Activated CD4-positive, alpha-beta T cell treated with anti-CD3 and anti-CD28 coated beads, Interleukin-2, amount 50 U/mL, for 24 hours (primary cell): ENCODE results near the gene KCNH3.

Experiments used
- DNase-seq, 2 donors: peaks; one replicate each; pipeline ENCODE4 v3.0.0-alpha.2; 2020; ENCODE audit warnings: low read depth in 1 of 2, low spot score in 1 of 2

KCNH3 gene

DNA sequence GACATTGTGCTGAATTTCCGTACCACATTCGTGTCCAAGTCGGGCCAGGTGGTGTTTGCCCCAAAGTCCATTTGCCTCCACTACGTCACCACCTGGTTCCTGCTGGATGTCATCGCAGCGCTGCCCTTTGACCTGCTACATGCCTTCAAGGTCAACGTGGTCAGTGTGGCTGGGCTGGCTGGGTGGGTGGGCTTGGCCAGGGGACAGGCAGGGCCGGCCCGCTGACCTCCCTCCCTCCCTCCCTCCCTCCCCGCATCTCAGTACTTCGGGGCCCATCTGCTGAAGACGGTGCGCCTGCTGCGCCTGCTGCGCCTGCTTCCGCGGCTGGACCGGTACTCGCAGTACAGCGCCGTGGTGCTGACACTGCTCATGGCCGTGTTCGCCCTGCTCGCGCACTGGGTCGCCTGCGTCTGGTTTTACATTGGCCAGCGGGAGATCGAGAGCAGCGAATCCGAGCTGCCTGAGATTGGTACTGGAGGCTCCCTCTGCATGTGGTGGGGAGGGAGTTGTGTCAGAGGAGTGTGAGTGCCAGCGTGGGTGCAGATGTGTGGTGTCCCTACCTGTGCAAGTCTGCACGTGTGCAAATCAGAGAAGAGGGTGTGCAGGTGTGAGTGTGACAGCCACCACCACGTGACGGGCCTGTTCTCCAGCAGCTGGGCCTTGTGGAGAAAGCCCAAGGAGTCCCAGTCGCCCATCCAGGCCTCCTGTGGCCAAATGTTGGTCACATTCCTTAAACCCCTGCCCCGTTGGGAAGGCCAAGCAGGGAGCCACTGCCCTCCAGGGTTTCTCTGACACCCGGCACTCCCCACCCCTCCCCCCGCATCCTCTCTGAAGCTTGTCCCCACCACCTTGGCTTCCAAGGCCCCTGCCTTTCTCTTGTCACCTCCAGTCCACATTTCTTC lies 5.3 kb downstream of the KCNH3 start:
- no peak for DNase-seq

- DNase-seq: no peak
Observed at GRCh38 chr12:49545815-49546214, 7.0 kb downstream of the KCNH3 start.

- no peak for DNase-seq
Observed at GRCh38 chr12:49546481-49546880, 7.7 kb downstream of the KCNH3 start.

- DNase-seq: no peak
Observed at GRCh38 chr12:49547090-49547690, 8.4 kb downstream of the KCNH3 start.

DNA sequence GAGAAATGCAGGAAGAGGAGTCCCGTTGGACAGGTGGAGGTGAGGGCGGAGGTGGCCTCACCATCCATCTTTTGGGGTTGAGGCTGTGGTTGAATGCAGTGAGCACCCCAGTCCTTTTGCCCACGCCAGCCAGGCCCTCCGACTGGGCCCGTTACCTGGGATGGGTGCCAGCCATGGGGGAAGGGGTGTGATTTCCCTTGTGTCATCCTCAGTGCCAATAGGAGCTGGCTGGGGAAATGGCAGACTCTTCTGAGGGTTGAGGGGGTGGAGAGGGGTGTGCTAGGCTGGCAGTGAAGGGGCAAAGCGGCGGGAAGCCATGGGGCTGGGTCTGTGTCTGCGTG lies 9.6 kb downstream of the KCNH3 start:
- DNase-seq: no peak

DNA sequence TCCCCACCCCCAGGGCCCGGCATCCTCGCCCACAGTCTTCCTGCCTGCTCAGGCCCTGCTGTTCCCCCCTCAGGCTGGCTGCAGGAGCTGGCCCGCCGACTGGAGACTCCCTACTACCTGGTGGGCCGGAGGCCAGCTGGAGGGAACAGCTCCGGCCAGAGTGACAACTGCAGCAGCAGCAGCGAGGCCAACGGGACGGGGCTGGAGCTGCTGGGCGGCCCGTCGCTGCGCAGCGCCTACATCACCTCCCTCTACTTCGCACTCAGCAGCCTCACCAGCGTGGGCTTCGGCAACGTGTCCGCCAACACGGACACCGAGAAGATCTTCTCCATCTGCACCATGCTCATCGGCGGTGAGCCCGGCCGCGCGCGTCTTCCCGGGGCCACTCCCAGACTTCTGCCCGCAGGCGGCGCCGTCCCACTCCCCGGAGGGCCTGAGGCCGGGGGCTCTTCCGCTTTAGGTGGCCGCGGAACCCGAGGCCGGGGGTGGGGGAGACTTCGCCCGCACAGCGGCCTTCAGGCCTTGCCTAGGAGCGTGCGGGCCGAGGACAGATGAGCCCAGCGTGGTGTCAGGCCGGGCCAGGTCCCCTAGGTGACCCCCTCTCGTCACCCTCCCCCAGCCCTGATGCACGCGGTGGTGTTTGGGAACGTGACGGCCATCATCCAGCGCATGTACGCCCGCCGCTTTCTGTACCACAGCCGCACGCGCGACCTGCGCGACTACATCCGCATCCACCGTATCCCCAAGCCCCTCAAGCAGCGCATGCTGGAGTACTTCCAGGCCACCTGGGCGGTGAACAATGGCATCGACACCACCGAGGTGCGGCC lies 10.2 kb downstream of the KCNH3 start:
- no peak for DNase-seq

DNA sequence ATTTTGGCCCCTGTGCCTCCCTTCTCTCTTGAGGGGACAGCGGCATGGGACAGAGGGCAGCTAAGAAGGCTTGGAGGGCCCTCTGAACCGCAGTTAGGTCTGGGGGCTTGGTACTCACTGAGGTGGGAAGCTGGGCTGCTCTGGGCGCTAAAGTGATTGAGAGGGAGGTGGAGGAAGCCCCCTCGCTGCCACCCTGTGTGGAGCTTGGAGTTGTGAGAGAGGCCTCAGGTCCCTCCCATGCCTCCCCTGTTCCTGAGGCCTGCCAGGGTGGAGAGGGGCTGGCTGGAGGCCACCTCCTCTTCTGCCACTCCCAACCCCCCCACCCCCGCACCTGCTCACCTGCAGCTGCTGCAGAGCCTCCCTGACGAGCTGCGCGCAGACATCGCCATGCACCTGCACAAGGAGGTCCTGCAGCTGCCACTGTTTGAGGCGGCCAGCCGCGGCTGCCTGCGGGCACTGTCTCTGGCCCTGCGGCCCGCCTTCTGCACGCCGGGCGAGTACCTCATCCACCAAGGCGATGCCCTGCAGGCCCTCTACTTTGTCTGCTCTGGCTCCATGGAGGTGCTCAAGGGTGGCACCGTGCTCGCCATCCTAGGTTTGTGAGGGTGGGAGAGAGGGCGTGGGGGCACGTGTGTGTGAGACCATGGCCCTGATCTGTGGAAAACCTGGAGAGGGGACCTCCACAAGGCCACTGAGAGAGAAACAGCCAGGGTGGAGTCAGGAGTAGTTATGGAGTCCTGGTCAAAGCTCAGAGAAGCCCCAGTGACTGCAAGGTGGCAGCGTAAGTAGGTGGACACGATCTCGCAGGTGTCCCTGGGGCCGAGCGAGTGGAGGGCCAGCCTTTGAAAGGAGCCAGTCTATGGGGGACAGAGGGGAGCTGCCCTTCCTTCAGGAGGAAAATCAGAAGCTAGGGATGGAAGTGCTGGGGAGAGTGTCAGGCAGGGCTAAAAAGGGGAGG lies 11.2 kb downstream of the KCNH3 start:
- DNase-seq: no peak

DNA sequence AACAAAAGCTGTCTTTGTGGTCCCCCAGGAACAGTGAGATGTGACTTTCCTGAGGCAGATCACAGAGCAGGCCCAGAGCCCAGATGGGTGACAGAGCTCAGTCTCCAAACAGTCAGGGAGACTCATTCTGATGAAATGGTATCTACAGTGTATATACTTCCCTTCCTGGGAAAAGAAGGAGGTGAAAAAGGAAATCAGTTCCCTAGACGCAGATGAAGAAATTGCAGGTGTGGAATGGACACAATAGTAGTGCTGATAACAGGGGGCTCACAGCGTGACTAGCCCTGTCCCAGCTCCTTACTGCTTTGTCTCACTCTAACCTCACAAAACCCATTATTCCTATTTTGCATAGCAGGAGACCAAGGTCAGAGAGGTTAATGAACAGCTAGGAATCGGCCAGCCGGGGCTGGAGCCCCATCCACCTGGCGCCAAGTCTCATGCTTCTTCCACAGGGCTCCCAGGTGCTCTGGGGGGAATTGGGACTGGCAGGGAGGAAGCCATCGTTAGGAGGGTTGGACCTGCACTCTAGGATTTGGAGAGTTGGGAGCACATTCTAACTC lies 11.9 kb downstream of the KCNH3 start:
- no peak for DNase-seq

DNA sequence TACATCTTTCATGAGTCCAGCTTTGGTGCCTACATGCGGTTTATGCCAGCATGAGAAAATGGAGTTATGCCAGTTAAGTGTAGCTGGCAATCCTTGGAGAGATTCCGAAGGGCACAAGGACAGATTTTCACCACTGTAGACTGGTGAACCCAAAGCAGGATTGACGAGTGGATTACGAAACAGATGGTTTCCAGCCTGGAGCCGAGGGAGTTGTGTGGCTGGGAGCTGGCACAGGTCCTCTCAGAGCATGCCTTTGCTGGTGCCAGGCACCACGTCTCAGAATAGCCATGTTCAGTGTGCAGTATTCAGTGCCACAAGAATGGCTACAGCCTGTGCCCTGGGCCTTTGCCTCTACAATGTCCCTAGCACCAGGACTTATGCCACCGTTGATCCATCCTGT lies 13.2 kb downstream of the KCNH3 start:
- no peak for DNase-seq

- no peak for DNase-seq
Observed at GRCh38 chr12:49552425-49552824, 13.6 kb downstream of the KCNH3 start.

- DNase-seq: no peak
Observed at GRCh38 chr12:49552899-49553298, 14.1 kb downstream of the KCNH3 start.

- no peak for DNase-seq
Observed at GRCh38 chr12:49553512-49554088, 14.8 kb downstream of the KCNH3 start.

- no peak for DNase-seq
Observed at GRCh38 chr12:49554266-49554665, 15.4 kb downstream of the KCNH3 start.

- DNase-seq: no peak
Observed at GRCh38 chr12:49555631-49556390, 17.0 kb downstream of the KCNH3 start.

DNA sequence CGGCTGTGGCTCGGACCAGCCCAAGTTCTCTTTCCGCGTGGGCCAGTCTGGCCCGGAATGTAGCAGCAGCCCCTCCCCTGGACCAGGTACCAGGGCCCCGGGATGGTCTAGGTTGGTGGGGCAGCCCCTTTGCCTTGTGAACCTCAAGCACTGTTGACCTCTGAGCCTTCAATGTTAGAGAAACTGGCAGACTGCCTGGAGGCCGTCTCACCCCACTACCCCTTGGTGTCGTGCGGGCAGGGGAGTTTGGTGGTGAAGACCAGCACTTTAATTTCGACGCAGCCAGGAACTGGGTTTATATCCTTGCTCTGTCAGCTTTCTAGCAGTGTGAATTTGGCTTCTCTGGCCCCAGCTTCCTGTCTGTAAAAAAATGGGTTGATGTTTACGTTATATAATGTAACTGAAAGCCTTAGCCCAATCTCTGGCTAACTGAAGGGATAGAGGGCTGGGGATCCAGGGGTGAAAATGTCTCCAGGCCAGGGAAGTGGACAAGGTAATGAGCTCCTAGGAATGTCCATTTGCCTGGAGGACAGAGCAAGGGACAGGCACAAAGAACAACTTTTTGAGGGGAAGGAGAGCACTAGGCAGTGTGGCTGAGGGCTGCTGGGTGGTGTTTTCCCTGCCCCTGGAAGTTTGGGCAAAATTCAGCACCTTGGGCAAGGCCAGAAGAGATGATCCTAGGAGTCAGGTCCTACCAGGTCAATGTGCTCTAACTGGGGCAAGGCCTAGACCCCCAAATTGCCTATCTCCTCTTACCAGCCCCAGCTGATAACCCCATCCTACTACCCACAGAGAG lies 17.8 kb downstream of the KCNH3 start:
- DNase-seq: no peak

DNA sequence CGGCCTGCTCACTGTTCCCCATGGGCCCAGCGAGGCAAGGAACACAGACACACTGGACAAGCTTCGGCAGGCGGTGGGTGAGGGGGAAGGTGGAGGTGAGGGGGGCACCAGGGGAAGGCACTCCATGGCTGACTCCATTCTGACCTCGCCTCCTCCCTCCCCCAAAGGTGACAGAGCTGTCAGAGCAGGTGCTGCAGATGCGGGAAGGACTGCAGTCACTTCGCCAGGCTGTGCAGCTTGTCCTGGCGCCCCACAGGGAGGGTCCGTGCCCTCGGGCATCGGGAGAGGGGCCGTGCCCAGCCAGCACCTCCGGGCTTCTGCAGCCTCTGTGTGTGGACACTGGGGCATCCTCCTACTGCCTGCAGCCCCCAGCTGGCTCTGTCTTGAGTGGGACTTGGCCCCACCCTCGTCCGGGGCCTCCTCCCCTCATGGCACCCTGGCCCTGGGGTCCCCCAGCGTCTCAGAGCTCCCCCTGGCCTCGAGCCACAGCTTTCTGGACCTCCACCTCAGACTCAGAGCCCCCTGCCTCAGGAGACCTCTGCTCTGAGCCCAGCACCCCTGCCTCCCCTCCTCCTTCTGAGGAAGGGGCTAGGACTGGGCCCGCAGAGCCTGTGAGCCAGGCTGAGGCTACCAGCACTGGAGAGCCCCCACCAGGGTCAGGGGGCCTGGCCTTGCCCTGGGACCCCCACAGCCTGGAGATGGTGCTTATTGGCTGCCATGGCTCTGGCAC lies 18.5 kb downstream of the KCNH3 start:
- no peak for DNase-seq

DNA sequence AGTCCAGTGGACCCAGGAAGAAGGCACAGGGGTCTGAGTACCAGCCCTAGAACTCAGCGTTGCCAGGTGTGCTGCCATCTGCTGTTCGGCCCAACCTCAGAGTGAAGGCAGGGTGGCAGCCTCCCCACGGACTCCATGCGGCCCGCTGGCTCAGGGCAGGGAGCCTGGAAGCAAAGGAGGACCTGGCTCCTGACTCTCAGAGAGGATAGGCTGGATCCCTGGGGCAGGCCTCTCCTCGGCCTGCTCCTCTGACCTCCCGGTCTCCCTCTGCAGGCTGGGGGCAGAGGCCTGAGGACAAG lies 19.0 kb downstream of the KCNH3 start:
- no peak for DNase-seq

DNA sequence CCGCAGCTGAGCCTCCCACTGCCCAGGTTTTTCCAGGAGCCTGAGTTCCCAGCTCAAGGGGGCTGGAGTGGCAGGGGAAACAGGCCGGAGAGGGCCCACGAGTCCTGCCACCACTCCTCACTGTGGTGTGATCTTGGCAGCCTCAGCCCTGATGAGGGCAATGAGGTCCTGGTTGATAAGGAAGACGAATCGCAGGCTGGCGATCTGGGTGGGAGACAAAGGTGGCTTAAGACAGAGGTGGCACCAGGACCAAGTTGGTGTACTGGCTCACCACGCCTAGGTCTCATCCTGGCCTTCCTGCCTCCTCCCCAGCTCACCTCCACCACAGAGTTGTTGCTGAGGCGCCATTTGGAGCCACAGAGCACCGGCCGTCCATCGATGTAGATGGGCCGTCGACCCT lies 19.7 kb downstream of the KCNH3 start:
- no peak for DNase-seq
